Kidney epithelial cell (primary cell): ENCODE measurements around the gene EPHB1. TPM values are rescaled to one million over a fixed set of nuclear protein-coding genes. Genes with fewer than 3 reads are reported as not detected.
"Not testable (repeated sequence)": the region's sequence is repeated elsewhere in the genome, so short reads cannot be mapped to it uniquely, and the experiment has no call there.

Source experiments
- DNase-seq: peaks from one replicate; pipeline ENCODE4 v3.0.0-alpha.2; 2010; ENCODE audit warnings: low read depth
- H3K27me3 ChIP-seq: 2 replicates; pipeline ENCODE4 v1.6.0; 2011; ENCODE audit warnings: low read length; ENCODE audit not compliant: control insufficient read depth, insufficient read depth
- H3K36me3 ChIP-seq: 2 replicates; pipeline ENCODE4 v1.5.1; 2011; ENCODE audit warnings: low read length; ENCODE audit not compliant: control insufficient read depth, insufficient read depth
- H3K4me3 ChIP-seq: 2 replicates; pipeline ENCODE4 v1.5.1; 2011; ENCODE audit warnings: low read depth, mild to moderate bottlenecking, control low read depth, low read length
- total RNA-seq: library from RNA; depleted of rRNA; stranded (reverse); fragments of >200 nt; gene quantifications from 2 replicates; pipeline ENCODE4 v1.2.3, GENCODE V29; 2015
- TF ChIP-seq, protein P1 (sequence below): IDR thresholded peaks from 2 replicates; pipeline ENCODE4 v1.5.1; 2011; ENCODE audit warnings: mild to moderate bottlenecking, moderate library complexity, low read length, control low read depth, inconsistent platforms; ENCODE audit not compliant: insufficient read depth, poor library complexity, severe bottlenecking

EPHB1 gene
- total RNA-seq, 1 donor from 2014 or later = 10.8 TPM

DNA sequence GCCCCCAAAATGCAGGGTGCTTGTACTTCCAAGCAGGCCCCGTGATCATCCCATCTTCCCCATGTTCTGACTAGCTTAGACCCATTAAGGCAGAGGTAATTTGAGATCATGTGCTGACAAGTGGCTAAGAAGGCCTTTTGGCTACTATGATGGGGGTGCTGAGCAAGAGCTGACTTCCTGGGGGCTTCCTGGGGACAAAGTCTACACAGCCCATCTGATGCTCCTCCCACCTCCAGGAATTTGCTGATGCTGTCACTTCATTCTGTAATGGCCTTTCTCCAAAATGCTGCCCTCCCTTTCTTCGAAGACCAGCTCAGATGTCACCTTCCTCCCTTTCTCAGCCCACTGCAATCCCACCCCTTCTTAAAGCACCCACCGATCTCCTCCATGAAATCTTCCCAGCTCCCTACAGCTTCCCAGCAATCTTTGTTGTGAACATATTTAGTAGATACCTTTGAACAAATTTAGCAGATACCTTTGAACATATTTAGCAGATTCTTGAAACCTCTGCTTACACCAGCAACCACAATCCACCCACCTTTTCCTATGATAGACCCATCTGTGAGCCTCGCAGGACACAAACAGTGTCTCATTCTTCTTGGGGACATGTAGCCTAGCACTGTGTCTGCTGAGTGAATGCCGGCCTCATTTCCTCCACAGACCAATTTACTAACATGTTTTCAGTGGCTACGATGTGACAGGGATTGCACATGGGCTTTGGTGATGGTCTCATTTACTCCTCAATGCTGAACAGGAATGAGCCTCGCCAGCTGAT lies 223.3 kb downstream of the EPHB1 start:
- Histone ChIP-seq H3K27me3 (no peaks in the 10 kb centered on the region), H3K4me3 (no peak overlapping the region), H3K36me3 (no peaks in the 10 kb centered on the region)
- TF ChIP-seq, protein P1, sequence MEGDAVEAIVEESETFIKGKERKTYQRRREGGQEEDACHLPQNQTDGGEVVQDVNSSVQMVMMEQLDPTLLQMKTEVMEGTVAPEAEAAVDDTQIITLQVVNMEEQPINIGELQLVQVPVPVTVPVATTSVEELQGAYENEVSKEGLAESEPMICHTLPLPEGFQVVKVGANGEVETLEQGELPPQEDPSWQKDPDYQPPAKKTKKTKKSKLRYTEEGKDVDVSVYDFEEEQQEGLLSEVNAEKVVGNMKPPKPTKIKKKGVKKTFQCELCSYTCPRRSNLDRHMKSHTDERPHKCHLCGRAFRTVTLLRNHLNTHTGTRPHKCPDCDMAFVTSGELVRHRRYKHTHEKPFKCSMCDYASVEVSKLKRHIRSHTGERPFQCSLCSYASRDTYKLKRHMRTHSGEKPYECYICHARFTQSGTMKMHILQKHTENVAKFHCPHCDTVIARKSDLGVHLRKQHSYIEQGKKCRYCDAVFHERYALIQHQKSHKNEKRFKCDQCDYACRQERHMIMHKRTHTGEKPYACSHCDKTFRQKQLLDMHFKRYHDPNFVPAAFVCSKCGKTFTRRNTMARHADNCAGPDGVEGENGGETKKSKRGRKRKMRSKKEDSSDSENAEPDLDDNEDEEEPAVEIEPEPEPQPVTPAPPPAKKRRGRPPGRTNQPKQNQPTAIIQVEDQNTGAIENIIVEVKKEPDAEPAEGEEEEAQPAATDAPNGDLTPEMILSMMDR = no peak
- no peak for DNase-seq

GRCh38 chr3:135020181-135020580 lies 225.1 kb downstream of the EPHB1 start:
- H3K27me3 ChIP-seq = no peaks in the 10 kb centered on the region
- H3K4me3 ChIP-seq = no peak overlapping the region
- no peak for DNase-seq
- TF ChIP-seq, protein P1 = no peak
- H3K36me3 ChIP-seq = no peaks in the 10 kb centered on the region

DNA sequence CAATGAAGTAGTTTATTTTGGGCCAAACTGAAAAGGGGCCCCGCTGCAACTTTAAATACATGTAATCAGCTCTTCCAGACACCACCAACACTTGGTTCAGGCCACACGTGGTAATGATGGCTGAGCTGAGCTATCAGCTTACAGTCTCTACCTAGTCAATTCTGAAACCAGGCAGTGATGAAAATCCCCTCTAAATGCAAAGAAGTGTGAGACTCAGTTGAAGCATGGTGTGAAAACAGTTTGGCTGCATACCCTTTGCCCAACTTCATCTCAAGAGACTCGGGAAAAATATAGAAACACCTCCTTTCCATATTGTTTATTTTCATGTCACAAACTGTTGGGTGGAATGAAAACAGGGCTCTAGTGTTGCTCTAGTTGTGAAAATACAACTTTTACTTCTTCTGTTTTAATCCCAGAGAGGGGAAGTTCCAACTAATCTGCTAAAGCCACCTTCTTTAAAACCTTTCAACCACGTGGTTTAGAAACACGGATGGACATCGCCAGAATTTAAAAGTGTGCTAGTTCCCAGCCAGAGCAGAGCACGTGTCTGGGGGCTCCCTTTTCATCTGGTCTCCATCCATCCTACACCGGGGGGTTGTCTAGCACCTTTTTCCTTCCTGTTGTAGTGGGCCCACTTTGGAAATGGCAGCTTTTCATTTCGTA lies 229.1 kb downstream of the EPHB1 start:
- no peak overlapping the region for H3K4me3 ChIP-seq
- no peak for DNase-seq
- no peaks in the 10 kb centered on the region for H3K27me3 ChIP-seq
- H3K36me3 ChIP-seq = no peaks in the 10 kb centered on the region
- TF ChIP-seq, protein P1 = no peak

DNA sequence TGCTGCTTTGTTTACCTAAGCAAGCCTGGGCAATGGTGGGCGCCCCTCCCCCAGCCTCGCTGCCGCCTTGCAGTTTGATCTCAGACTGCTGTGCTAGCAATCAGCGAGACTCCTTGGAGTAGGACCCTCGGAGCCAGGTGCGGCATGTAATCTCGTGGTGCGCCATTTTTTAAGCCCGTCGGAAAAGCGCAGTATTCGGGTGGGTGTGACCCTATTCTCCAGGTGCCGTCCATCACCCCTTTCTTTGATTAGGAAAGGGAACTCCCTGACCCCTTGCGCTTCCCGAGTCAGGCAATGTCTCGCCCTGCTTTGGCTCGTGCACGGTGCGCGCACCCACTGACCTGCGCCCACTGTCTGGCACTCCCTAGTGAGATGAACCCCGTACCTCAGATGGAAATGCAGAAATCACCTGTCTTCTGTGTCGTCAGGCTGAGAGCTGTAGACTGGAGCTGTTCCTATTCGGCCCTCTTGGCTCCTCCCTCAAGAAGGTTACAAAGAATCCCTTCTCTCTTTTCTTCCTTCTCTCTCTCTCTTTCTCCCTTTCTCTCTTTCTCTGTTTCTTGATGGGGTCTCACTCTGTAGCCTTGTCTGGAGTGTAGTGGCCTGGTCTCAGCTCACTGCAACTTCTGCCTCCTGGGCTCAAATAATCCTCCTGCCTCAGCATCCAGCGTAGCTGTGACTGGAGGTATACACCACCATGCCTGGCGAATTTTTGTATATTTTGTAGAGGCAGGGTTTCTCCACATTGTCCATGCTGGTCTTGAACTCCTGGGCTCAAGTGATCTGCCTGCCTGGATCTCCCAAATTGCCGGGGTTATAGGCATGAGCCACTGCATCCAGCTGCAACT lies 235.9 kb downstream of the EPHB1 start:
- H3K4me3 ChIP-seq = peak overlapping the region; percentile 17
- not testable (repeated sequence) for H3K27me3 ChIP-seq, H3K36me3 ChIP-seq, DNase-seq

GRCh38 chr3:135033737-135034136 lies 238.7 kb downstream of the EPHB1 start:
- TF ChIP-seq, protein P1 = no peak
- H3K27me3 ChIP-seq = no peaks in the 10 kb centered on the region
- H3K4me3 ChIP-seq = no peak overlapping the region
- H3K36me3 ChIP-seq = no peaks in the 10 kb centered on the region
- DNase-seq = no peak

DNA sequence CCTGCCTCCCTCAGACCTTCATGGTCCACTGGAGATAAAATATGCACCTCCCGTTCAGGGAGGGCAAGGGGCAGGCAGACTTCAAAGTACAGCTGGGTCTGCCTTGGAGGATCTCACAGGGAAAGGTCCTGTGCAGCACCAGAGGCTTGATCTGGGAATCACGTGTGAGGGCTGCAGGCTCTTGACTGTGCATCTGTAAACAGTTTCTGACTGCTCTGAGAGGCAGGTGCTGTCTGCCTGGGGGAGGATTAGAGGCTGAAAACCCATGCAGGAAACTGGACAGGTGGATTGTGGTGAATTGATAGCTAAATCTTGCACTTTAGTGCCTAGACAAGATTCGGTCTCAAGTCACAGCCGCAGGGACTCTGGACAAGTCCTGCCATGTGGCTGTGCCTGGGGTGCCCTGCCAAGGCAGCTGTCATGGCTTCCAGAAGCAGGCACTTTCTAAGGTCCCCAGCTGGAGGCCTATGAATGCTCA lies 239.3 kb downstream of the EPHB1 start:
- H3K4me3 ChIP-seq = no peak overlapping the region
- TF ChIP-seq, protein P1 = no peak
- H3K36me3 ChIP-seq = no peaks in the 10 kb centered on the region
- DNase-seq = peak; percentile 19
- H3K27me3 ChIP-seq = no peaks in the 10 kb centered on the region
